Upper lobe of left lung (tissue), 6 donors: ENCODE data around the gene DUSP2. TPM values are rescaled to one million over a fixed set of nuclear protein-coding genes. Genes with fewer than 3 reads are reported as not detected.

ENCODE experiments used
- ATAC-seq, 2 donors: fragments of 200-7000 bp; cut with Tn5 transposase; one replicate each; pipeline ENCODE4 v1.9.1; 2022; ENCODE audit warnings: mild to moderate bottlenecking in 2 of 2, moderate library complexity in 2 of 2; ENCODE audit not compliant: low FRiP score in 2 of 2
- DNase-seq, 2 donors: peaks; one replicate each; pipeline ENCODE4 v3.0.0-alpha.2; 2019 to 2020
- H3K27ac ChIP-seq, 4 donors: fragments of 200-600 bp; sonication (generic); one replicate each; pipeline ENCODE4 v1.5.1; 2016 to 2019
- H3K27me3 ChIP-seq, 4 donors: fragments of 200-600 bp; sonication (generic); one replicate each; pipeline ENCODE4 v1.5.1; 2017 to 2019
- H3K36me3 ChIP-seq, 4 donors: fragments of 200-600 bp; sonication (generic); one replicate each; pipeline ENCODE4 v1.5.1; 2016 to 2019
- H3K4me1 ChIP-seq, 4 donors: fragments of 200-600 bp; sonication (generic); one replicate each; pipeline ENCODE4 v1.5.1; 2018 to 2019
- H3K4me3 ChIP-seq, 4 donors: fragments of 200-600 bp; sonication (generic); one replicate each; pipeline ENCODE4 v1.5.1; 2017 to 2019; ENCODE audit warnings: mild to moderate bottlenecking in 2 of 4, moderate library complexity in 1 of 4
- H3K9me3 ChIP-seq, 4 donors: fragments of 200-600 bp; sonication (generic); one replicate each; pipeline ENCODE4 v1.5.1; 2018 to 2019
- CTCF ChIP-seq, 6 experiments: fragments of 450-650 bp in 4 of 6; fragments of 200-600 bp in 2 of 6; sonication (generic) in 2 of 6; IDR thresholded peaks; one replicate each; pipeline ENCODE4 v1.5.1; 2016 to 2019; ENCODE audit warnings: antibody characterized with exemption in 6 of 6
- EP300 ChIP-seq, 4 donors: sonication (generic); formaldehyde crosslinking; IDR thresholded peaks; one replicate each; pipeline ENCODE4 v1.5.1; 2017; ENCODE audit warnings: antibody characterized with exemption in 4 of 4, control low read depth in 2 of 4
- POLR2A ChIP-seq, 4 donors: fragments of 450-650 bp; IDR thresholded peaks; one replicate each; pipeline ENCODE4 v1.5.1; 2016 to 2017; ENCODE audit warnings: antibody characterized with exemption in 4 of 4, mild to moderate bottlenecking in 2 of 4
- POLR2AphosphoS5 ChIP-seq, 2 donors: sonication (generic); formaldehyde crosslinking; IDR thresholded peaks; one replicate each; pipeline ENCODE4 v1.5.1; 2017; ENCODE audit warnings: antibody characterized with exemption in 2 of 2
- WGBS, 2 donors: methylation state at CpG; one replicate each; pipeline ENCODE4 v1.1.5; 2017 to 2018; 5-methylcytosine and 5-hydroxymethylcytosine counted together
- total RNA-seq, 6 donors: library from RNA; depleted of rRNA in 4 of 6; stranded (reverse); fragments of >200 nt in 4 of 6; gene quantifications; one replicate each; pipeline versions ENCODE4 v1.1.0 to v1.2.1, GENCODE V29; 2016 to 2021
- donor health status: DM: no; HTN: no; CAD: no; lungs with moderate emphysema.
- donor health status: DM: no; HTN: yes; CAD: no; lungs with severe emphysema.

The DUSP2 gene
- total RNA-seq, 6 donors from 2014 or later, result 6.9 to 21.0 (median 12.5) TPM

DNA sequence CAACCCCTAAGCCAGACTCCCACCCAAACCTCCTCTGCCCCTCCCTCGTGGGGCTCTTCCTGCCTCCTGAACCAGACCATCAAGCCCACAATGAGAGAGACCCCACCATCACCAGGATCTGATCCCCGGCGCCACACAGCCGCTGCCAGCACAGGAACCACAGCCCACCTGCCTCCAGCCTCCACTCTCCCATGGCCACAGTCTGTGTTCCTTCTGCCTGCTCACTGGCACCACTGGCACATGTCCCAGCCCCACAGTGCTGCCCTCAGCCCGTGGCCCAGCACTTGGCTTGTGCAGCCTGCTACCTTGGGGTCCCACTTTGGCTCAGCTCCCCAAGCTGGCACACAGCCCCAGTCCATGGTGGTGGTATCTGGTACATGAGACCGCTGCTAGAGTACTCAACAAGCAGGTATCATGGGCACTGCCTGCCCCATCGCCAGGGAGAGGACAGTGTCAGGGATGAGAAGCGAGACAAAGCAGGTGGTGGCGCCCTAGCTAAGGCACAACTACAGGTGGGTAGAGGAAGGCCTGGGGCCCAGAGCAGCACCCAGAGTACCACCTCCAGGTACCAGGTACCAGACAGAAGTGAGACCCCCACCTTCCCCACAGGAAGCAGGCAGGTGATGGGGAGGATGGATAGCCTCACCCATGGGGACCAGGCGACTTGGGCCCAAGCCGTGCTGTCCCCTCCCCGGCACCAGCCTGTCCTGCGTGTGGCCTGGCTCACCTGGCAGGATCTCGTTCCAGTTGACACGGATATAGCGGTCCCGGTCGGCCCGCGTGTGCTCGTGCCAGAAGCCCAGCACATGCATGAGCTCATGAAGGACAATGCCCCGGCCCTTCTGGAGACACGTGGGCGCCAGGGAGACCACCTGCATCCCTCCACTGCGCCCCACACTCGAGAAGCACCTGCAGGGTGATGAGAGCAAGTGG, 13.2 kb downstream of the DUSP2 start:
- DNase-seq (no peak), ATAC-seq (peak in 1 of 2 donors; percentile 4)
- Histone ChIP-seq H3K4me1 (no peaks in the 10 kb centered on the region), H3K9me3 (no peaks in the 10 kb centered on the region), H3K36me3 (no peaks in the 10 kb centered on the region), H3K4me3 (no peak overlapping the region), H3K27me3 (no peaks in the 10 kb centered on the region), H3K27ac (no peak overlapping the region)
- TF ChIP-seq POLR2AphosphoS5 (IDR thresholded peaks at IDR 0.05) (no peak), EP300 (IDR thresholded peaks at IDR 0.05) (no peak), CTCF (IDR thresholded peaks at IDR 0.05) (no peak), POLR2A (IDR thresholded peaks at IDR 0.05) (no peak)
- WGBS, 2 donors, result 87 to 94% methylated on average over 12 to 18 of the region's 26 CpGs

GRCh38 chr2:96131152-96131812, 14.0 kb downstream of the DUSP2 start:
- 82 to 87% methylated on average over 10 of the region's 10 CpGs for WGBS, 2 donors
- no peaks in the 10 kb centered on the region for H3K36me3 ChIP-seq

GRCh38 chr2:96130483-96130882, 14.8 kb downstream of the DUSP2 start:
- H3K27ac ChIP-seq, result no peak overlapping the region
- DNase-seq (no peak), ATAC-seq (no peak)
- TF ChIP-seq POLR2A (IDR thresholded peaks at IDR 0.05) (no peak), EP300 (IDR thresholded peaks at IDR 0.05) (no peak)
- no peaks in the 10 kb centered on the region for H3K36me3 ChIP-seq
- WGBS, 2 donors, result 84 to 89% methylated on average over 4 of the region's 4 CpGs
- no peaks in the 10 kb centered on the region for H3K9me3 ChIP-seq
- no peak overlapping the region for H3K4me3 ChIP-seq
- H3K4me1 ChIP-seq, result no peaks in the 10 kb centered on the region
- no peaks in the 10 kb centered on the region for H3K27me3 ChIP-seq

More at GRCh38 chr2:96131152-96131812, 14.0 kb downstream of the DUSP2 start:
- Histone ChIP-seq H3K4me3 (no peak overlapping the region), H3K9me3 (no peaks in the 10 kb centered on the region), H3K27ac (no peak overlapping the region), H3K4me1 (no peaks in the 10 kb centered on the region), H3K27me3 (no peaks in the 10 kb centered on the region)
- no peak for ATAC-seq
- no peak for DNase-seq
- TF ChIP-seq CTCF (IDR thresholded peaks at IDR 0.05) (no peak), POLR2AphosphoS5 (IDR thresholded peaks at IDR 0.05) (no peak), POLR2A (IDR thresholded peaks at IDR 0.05) (no peak), EP300 (IDR thresholded peaks at IDR 0.05) (no peak)

- no peak for ATAC-seq
- Histone ChIP-seq H3K4me3 (no peak overlapping the region), H3K9me3 (no peaks in the 10 kb centered on the region), H3K27me3 (no peaks in the 10 kb centered on the region), H3K27ac (no peak overlapping the region), H3K4me1 (no peaks in the 10 kb centered on the region), H3K36me3 (no peaks in the 10 kb centered on the region)
- DNase-seq, result no peak
- WGBS, 2 donors, result 79 to 80% methylated on average over 16 of the region's 16 CpGs
- no peak for TF ChIP-seq CTCF (IDR thresholded peaks at IDR 0.05)
- TF ChIP-seq POLR2AphosphoS5 (IDR thresholded peaks at IDR 0.05), result no peak
- no peak for TF ChIP-seq POLR2A (IDR thresholded peaks at IDR 0.05)
- TF ChIP-seq EP300 (IDR thresholded peaks at IDR 0.05), result no peak
Observed at GRCh38 chr2:96129528-96130120, 15.6 kb downstream of the DUSP2 start.

GRCh38 chr2:96128456-96128855, 16.8 kb downstream of the DUSP2 start:
- Histone ChIP-seq H3K4me3 (no peak overlapping the region), H3K27me3 (no peaks in the 10 kb centered on the region), H3K4me1 (no peaks in the 10 kb centered on the region), H3K27ac (no peak overlapping the region), H3K36me3 (no peaks in the 10 kb centered on the region), H3K9me3 (no peaks in the 10 kb centered on the region)
- ATAC-seq, result no peak
- no peak for DNase-seq
- 87 to 90% methylated on average over 6 of the region's 6 CpGs for WGBS, 2 donors
- TF ChIP-seq CTCF (IDR thresholded peaks at IDR 0.05), result no peak
- TF ChIP-seq POLR2AphosphoS5 (IDR thresholded peaks at IDR 0.05), result no peak
- no peak for TF ChIP-seq EP300 (IDR thresholded peaks at IDR 0.05)
- no peak for TF ChIP-seq POLR2A (IDR thresholded peaks at IDR 0.05)
